ENCODE results near the gene ZC3H15.
A peak's percentile ranks its signal among the peaks of the same experiment; 100 is the strongest.
"Not testable (repeated sequence)": the region's sequence is repeated elsewhere in the genome, so short reads cannot be mapped to it uniquely, and the experiment has no call there.

The ZC3H15 gene

GRCh38 chr2:186485871-186486650 is at the start of gene ZC3H15:
Gene ZC3H15, plus strand, starts transcription at chr2:186486260. Its CDS starts 123 bp downstream, at chr2:186486383.
- DNase-seq, result peak; percentile 97

- no peak for DNase-seq
Measured at GRCh38 chr2:186437719-186438118, 48.3 kb upstream of the ZC3H15 start.

GRCh38 chr2:186439673-186440095 is 46.4 kb upstream of the ZC3H15 start:
- DNase-seq, result not testable (repeated sequence)

GRCh38 chr2:186440506-186440905 is 45.6 kb upstream of the ZC3H15 start:
- no peak for DNase-seq

GRCh38 chr2:186442885-186443284 is 43.2 kb upstream of the ZC3H15 start:
- DNase-seq, result no peak

- DNase-seq, result no peak
Measured at GRCh38 chr2:186443851-186444250, 42.2 kb upstream of the ZC3H15 start.

GRCh38 chr2:186445506-186445905 is 40.6 kb upstream of the ZC3H15 start:
- no peak for DNase-seq

GRCh38 chr2:186455613-186456012 is 30.4 kb upstream of the ZC3H15 start:
- no peak for DNase-seq

GRCh38 chr2:186456941-186457340 is 29.1 kb upstream of the ZC3H15 start:
- no peak for DNase-seq

- DNase-seq, result no peak
Measured at GRCh38 chr2:186457908-186458307, 28.2 kb upstream of the ZC3H15 start.

GRCh38 chr2:186459009-186459408 is 27.1 kb upstream of the ZC3H15 start:
- no peak for DNase-seq

- no peak for DNase-seq
Measured at GRCh38 chr2:186460465-186460864, 25.6 kb upstream of the ZC3H15 start.

- no peak for DNase-seq
Measured at GRCh38 chr2:186466743-186467142, 19.3 kb upstream of the ZC3H15 start.

- DNase-seq, result no peak
Measured at GRCh38 chr2:186467421-186467820, 18.6 kb upstream of the ZC3H15 start.

- DNase-seq, result not testable (repeated sequence)
Measured at GRCh38 chr2:186472722-186473493, 13.2 kb upstream of the ZC3H15 start.

- not testable (repeated sequence) for DNase-seq
Measured at GRCh38 chr2:186474239-186474638, 11.8 kb upstream of the ZC3H15 start.

GRCh38 chr2:186477790-186478189 is 8.3 kb upstream of the ZC3H15 start:
- no peak for DNase-seq

GRCh38 chr2:186480991-186481390 is 5.1 kb upstream of the ZC3H15 start:
- no peak for DNase-seq

- no peak for DNase-seq
Measured at GRCh38 chr2:186484062-186484735, 1.9 kb upstream of the ZC3H15 start.

- no peak for DNase-seq
Measured at GRCh38 chr2:186485576-186485870, 537 bp upstream of the ZC3H15 start.

GRCh38 chr2:186486651-186487647 is 889 bp downstream of the ZC3H15 start:
- no peak for DNase-seq

GRCh38 chr2:186493564-186494085 is 7.6 kb downstream of the ZC3H15 start:
- DNase-seq, result no peak

All from right forelimb (tissue), 1 donor.